ENCODE results near the gene ZNF407.
A peak's percentile ranks its signal among the peaks of the same experiment; 100 is the strongest.
"Not testable (repeated sequence)": the region's sequence is repeated elsewhere in the genome, so short reads cannot be mapped to it uniquely, and the experiment has no call there.

Gene ZNF407

DNA sequence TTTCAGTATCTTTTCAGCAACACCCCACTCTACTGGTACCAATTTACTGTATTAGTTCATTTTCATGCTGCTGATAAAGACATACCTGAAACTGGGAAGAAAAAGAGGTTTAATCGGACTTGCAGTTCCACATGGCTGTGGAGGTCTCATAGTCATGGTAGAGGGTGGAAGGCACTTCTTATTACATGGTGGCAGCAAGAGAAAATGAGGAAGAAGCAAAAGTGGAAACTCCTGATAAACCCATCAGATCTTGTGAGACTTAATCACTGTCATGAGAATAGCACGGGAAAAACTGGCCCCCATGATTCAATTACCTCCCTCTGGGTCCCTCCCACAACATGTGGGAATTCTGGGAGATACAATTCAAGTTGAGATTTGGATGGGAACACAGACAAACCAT is 374.1 kb downstream of the ZNF407 start:
- DNase-seq (ENCODE audit: low spot score) = not testable (repeated sequence)

GRCh38 chr18:74972354-74972753 is 374.7 kb downstream of the ZNF407 start:
- no peak for DNase-seq (ENCODE audit: low spot score)

DNA sequence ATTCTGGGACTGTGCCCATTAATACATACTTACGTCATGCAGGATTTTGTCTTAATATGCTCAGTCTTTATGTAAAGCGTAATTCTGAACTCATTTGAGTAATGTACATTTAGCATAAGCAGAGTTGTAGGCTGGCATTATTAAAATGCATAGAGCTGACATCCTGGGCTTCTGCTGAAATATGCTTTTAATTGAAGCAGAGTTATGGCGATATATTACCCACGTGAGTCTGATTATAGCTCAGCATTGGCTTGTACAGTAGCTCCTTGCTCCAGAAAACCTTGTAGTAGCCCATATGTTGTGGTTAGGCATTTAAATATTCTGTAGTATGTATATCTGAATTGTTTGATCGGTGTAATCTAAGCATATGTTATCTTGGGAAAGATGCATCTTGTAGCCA is 377.3 kb downstream of the ZNF407 start:
- no peak for DNase-seq (ENCODE audit: low spot score)

DNA sequence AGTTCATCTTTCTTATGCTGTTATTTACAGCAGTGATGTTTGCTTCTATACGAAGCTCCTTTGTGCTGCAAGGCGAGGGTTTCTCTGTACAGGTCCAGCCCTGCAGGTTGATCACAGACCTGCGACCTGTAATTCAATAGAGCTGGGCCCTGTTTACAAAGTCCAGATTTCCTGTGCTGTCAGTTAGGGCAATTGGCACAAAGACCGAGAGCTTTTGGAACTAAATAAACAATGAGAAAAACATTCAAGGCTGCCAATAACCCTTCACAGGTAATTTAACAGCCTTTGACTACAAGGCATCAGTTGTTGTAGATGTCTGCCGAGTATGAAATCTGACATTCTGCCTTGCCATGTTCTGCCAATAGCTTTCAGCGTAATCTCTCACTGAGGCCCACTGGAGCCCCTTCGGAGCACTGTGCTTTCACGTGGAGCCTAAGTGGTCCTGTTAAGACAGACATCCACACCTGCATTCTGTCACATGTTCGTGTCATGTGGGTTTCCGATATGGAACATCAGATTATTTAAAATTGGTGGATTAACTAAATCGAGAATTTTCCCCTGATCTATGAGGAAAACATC is 378.8 kb downstream of the ZNF407 start:
- peak; percentile 52 for DNase-seq (ENCODE audit: low spot score)

DNA sequence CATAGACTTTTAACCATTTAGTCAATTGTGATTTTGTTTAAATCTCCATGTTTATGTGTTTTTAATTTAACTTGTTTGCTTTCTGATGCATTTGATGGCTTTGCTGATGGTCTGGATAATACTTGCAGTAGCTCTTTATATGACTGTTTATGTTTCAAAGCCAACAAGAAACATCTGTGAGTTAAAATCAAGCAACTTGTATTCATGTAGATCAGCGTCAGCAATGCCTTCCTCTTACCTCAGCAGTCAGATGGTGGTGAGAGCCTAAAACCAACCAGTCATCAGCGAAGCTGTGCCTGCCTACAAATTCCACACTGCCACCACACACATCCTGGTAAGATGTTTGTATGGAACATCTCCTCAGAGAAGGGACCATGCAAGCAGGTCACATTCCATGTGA is 379.4 kb downstream of the ZNF407 start:
- DNase-seq (ENCODE audit: low spot score) = no peak

DNA sequence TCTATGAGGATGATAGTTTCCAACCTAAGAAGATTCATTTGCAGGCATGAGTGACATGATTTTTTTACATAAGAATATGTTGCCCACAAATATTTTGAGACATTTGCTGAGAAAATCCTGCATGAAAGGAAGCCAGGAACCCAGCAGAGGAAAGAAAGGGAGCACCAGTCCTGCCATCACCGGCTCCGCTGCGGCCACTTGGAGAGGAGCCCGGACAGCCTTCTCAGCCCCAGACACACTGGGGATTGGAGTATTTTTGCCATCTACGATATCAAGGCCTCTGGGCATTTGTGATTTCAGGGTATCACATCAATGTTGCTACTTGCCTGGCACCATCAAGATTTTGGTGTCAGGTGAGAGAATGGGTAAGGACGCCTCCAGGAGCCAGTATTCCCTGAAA is 383.0 kb downstream of the ZNF407 start:
- DNase-seq (ENCODE audit: low spot score) = peak; percentile 73

GRCh38 chr18:74981476-74981875 is 383.8 kb downstream of the ZNF407 start:
- DNase-seq (ENCODE audit: low spot score) = no peak

DNA sequence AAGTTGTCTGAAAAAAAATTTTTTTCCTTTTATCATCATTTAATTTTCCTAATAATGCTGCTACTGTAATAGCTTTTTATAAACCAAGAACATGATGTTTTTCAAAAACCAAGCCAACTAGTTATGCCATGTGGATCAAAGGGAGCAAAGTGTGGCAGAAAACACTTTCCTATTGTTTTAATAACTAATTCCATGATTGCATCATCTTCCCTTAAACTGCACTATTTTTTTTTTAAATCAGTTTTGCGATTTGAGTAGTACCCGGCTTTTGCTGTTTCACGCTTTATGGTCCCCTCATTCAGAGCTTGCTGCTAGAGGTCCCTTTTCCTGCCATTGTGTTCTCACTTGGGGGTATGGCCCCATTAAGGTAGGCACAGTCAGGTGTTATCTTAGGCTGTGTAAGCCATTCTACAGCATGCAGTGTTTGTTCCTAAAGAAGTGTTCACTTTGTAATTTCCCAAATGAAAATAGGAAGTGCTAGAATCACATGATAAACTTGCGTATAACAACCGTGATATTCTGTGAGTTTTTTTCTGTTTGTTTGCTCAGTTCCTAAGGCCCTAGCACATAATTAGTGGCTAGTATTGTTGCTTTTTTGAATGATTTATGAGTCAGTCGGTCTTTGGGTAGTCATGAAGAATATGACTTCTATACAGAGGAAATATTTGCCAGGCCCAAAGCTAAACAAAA is 385.4 kb downstream of the ZNF407 start:
- no peak for DNase-seq (ENCODE audit: low spot score)

DNA sequence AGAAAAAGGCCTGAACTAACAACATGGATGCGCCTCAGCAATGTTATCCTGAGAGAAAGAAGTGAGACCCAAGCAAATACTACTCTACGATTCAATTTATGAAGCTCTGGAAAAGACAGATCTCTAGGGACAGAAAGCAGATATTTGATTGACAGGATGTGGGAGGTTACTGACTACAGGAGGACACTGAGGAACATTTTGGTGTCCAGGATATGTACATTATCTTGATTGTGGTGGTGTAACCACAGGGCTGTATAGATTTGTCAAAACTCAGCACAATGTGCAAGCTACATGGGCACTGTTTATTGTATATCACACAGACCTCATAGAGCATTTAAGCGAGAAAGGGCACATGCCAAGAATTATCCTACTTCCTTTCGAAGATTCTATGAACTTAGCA is 391.5 kb downstream of the ZNF407 start:
- no peak for DNase-seq (ENCODE audit: low spot score)

DNA sequence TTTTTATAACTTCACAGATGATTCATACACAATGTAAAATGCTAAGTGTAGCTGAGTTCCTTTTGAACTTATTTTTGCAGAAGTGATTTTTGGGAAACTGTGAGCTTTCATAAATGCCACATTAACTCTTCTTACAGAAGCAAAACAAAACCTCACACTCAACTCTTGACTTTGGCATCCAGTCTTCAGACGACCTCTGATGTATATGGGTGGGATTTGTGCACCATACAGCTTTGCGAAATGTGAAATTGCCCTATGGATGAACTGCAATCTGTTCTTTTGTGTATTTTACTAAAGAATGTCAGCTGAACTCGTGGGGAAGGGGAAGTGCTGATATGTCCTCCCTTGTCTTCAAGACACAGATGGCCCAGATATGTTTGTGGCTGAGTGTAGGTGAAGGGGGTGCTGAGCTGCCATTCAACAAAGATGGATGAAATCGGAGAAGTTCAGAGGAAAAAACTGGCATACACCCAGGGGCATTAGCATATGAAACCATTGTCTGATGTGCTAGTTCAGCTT is 393.0 kb downstream of the ZNF407 start:
- DNase-seq (ENCODE audit: low spot score) = no peak

GRCh38 chr18:74994502-74995418 is 397.1 kb downstream of the ZNF407 start:
- DNase-seq (ENCODE audit: low spot score) = no peak

- no peak for DNase-seq (ENCODE audit: low spot score)
Measured at GRCh38 chr18:74995419-74995736, 397.7 kb downstream of the ZNF407 start.

DNA sequence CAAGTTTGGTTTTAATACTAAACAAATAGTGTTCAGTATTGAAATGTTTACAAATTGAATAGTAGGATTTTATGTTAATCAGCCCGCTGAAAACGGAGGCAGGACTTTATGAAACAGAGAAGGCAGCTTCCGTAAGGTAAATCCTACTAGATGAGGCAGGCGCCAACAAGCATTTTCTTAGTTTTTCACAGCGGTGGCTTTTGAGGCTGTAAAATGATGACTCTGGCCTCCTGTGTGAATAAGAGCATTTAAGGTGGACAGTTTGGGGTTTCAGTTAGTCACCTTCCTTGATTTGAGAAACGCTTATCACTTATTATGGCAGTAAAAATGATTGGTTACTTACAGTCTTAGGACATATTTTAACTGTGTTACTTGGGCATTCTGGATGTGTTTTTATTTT is 398.4 kb downstream of the ZNF407 start:
- DNase-seq (ENCODE audit: low spot score) = no peak

DNA sequence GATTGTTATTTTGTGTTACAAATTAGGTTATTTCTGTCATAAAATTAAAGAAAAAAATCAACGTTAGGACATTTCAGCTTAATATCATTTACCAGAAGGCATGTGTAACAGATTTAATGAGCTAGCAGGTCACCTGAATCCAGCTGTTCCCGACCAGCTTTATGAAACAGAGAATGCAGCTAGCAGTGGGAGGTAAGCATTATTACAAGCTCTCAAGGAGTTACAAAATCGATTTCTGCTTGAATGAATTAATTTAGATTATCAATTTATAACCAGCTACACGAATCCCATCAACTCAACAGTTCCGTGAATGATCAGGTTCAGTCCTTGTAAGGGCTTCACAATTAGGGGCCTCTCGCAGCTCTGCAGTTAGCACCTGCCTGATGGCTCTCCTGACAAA is 399.3 kb downstream of the ZNF407 start:
- no peak for DNase-seq (ENCODE audit: low spot score)

GRCh38 chr18:75000920-75001319 is 403.2 kb downstream of the ZNF407 start:
- DNase-seq (ENCODE audit: low spot score) = no peak

DNA sequence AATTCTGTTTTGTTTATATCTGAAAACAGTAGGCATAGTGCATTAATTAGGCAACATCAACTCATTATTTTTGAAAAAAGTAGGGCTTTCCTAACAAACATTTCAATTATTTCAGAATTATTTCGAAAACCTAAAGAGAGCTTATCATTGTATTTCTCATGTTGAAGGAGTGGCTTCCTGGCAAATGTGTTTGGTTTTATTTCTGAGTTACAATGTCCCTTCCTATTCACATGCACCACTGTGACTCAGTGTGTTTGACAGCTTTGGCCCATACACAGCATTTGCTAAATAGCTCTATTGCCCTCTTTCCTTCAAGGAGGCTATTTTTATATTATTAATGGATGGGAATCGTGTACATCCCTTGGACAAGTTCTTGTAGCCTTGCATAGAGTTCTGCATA is 405.4 kb downstream of the ZNF407 start:
- DNase-seq (ENCODE audit: low spot score) = no peak

DNA sequence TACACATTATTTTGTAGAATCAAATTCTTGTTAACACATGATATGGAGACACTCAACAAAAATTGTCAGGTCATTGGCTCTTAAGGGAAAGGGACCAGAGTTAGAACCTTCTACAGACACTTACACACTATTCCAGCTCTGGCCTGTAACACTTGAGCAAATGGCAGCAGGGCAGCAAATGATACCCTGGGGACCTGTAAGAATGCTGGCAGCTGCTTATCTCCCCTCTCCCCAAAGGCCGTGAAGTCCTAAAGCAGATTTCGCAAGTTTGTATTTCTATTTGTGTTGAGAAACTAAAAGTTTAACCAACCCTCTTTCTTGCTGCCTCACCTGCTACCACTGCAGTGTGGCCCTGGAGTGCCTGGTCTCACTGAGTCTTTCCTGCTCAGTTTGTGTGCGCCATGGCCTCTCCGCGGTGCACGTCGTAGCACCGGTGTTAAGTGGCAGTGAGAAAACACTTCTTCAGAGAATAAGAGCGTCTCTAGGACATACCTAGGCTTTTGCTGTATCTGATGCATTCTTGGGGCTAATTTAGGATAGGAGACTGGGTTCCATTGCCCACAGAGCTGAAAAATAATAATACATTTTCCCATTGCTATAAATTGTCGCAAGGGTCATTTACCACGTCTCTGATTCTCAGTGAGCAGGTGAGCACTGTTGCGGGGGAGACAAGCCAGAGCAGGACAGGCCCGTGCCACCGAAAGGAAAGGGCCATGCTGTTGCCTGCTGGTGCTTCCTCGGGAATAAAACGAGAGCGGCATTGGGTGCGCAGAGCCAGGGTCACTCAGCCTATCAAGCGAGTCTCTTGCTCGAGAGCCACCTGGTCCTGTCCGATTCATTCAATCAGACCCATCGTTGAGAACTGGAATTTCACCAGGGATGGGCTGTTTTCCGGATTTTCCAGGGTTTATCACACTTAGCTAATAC is 406.4 kb downstream of the ZNF407 start:
- no peak for DNase-seq (ENCODE audit: low spot score)

- DNase-seq (ENCODE audit: low spot score) = no peak
Measured at GRCh38 chr18:75005626-75006025, 408.0 kb downstream of the ZNF407 start.

DNA sequence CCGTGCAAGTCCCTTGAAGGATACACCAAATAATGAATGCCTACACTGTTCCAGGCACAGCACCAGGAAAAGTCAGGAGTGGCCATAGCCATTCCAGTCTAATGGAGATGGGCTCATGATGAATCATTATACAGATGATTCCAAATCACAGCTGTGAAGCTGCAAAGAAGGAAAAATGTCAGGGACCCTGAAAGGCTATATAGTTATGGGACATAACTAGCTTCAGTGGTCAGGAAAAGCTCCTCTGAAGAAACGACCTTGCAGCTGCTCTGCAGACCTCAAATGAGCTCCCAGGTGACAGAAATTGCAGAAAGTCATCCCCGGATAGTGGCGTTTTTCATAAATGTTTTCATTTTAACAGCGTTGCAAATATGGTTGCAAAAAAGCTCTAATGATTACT is 410.5 kb downstream of the ZNF407 start:
- no peak for DNase-seq (ENCODE audit: low spot score)

GRCh38 chr18:75009296-75009695 is 411.6 kb downstream of the ZNF407 start:
- DNase-seq (ENCODE audit: low spot score) = no peak

- peak; percentile 4 for DNase-seq (ENCODE audit: low spot score)
Measured at GRCh38 chr18:75009878-75010277, 412.2 kb downstream of the ZNF407 start.

DNA sequence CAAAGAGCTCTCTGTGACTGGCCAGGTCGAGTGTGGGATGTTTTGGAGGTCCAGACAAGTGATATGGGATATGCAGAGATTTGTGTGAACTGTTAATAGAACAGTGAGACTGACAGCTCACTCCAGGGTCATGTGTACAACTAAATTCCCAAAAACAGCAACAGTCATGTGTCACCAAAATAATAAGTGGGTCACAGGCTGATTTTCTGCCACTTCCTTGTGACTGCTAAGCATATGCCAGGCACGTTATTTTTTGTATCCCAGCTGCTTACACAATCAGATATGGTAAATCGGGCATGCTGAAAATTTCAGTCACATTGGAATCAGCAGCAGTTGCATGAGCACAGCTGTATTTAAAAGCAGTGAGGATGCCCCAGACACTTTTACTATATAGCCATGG is 412.6 kb downstream of the ZNF407 start:
- peak; percentile 57 for DNase-seq (ENCODE audit: low spot score)

Data from cerebellar cortex (tissue), 1 donor.